GM23338 (cell line): ENCODE results near the gene ING2. TPM values are rescaled to one million over a fixed set of nuclear protein-coding genes. Genes with fewer than 3 reads are reported as not detected.

Experiments
- ATAC-seq: fragments of 200-7000 bp; cut with Tn5 transposase; 3 replicates; pipeline ENCODE4 v1.9.1; 2020
- DNase-seq: peaks from one replicate; pipeline ENCODE4 v3.0.0-alpha.2; 2015; ENCODE audit warnings: low spot score
- H2AFZ ChIP-seq: fragments of 200-600 bp; sonication (generic); 2 replicates; pipeline ENCODE4 v1.8.0; 2016; ENCODE audit warnings: antibody characterized with exemption, mild to moderate bottlenecking, moderate library complexity
- H3F3A ChIP-seq: fragments of 200-600 bp; sonication (generic); replicated peaks from 2 replicates; pipeline ENCODE4 v1.8.0; 2017; ENCODE audit warnings: antibody characterized with exemption, mixed run types, low read depth
- H3K27ac ChIP-seq: fragments of 200-600 bp; sonication (generic); 2 replicates; pipeline ENCODE4 v1.6.1; 2016; ENCODE audit warnings: low read depth
- H3K27me3 ChIP-seq: fragments of 200-600 bp; sonication (generic); 2 replicates; pipeline ENCODE4 v1.8.0; 2016; ENCODE audit warnings: mild to moderate bottlenecking, mixed run types, moderate library complexity; ENCODE audit not compliant: insufficient read depth
- H3K36me3 ChIP-seq: fragments of 200-600 bp; sonication (generic); 2 replicates; pipeline ENCODE4 v1.8.0; 2016; ENCODE audit warnings: mild to moderate bottlenecking; ENCODE audit not compliant: insufficient read depth
- H3K4me1 ChIP-seq: fragments of 200-600 bp; sonication (generic); 2 replicates; pipeline ENCODE4 v1.8.0; 2016; ENCODE audit warnings: mild to moderate bottlenecking, moderate library complexity; ENCODE audit not compliant: insufficient read depth
- H3K4me2 ChIP-seq: fragments of 200-600 bp; sonication (generic); 2 replicates; pipeline ENCODE4 v1.7.1; 2017; ENCODE audit warnings: mixed run types
- H3K4me3 ChIP-seq: fragments of 200-600 bp; sonication (generic); 2 replicates; pipeline ENCODE4 v1.6.1; 2016; ENCODE audit warnings: mixed run types
- H3K79me2 ChIP-seq: fragments of 200-600 bp; sonication (generic); replicated peaks from 2 replicates; pipeline ENCODE4 v1.8.0; 2017; ENCODE audit warnings: mild to moderate bottlenecking; ENCODE audit not compliant: insufficient read depth
- H3K9me2 ChIP-seq: fragments of 200-600 bp; sonication (generic); 2 replicates; pipeline ENCODE4 v1.8.0; 2017; ENCODE audit not compliant: insufficient read depth
- H4K20me1 ChIP-seq: fragments of 200-600 bp; sonication (generic); replicated peaks from 2 replicates; pipeline ENCODE4 v1.8.0; 2017; ENCODE audit warnings: mild to moderate bottlenecking; ENCODE audit not compliant: insufficient read depth
- H3K27ac Mint-ChIP-seq: 2 replicates; pipeline ENCODE4 v1.8.0; 2020; ENCODE audit warnings: inconsistent platforms, mild to moderate bottlenecking, moderate library complexity, mixed read lengths
- H3K27me3 Mint-ChIP-seq: 3 replicates; pipeline ENCODE4 v1.8.0; 2022; ENCODE audit warnings: low read depth, mild to moderate bottlenecking, moderate library complexity, mixed read lengths, inconsistent platforms; ENCODE audit not compliant: insufficient read depth, poor library complexity
- H3K36me3 Mint-ChIP-seq: 3 replicates; pipeline ENCODE4 v1.8.0; 2021; ENCODE audit warnings: low read depth, mild to moderate bottlenecking, inconsistent platforms, moderate library complexity, mixed read lengths
- H3K4me1 Mint-ChIP-seq: 3 replicates; pipeline ENCODE4 v1.8.0; 2020; ENCODE audit warnings: mild to moderate bottlenecking, inconsistent platforms, mixed read lengths
- H3K4me3 Mint-ChIP-seq: 3 replicates; pipeline ENCODE4 v1.8.0; 2021; ENCODE audit warnings: moderate library complexity, mild to moderate bottlenecking, inconsistent platforms, mixed read lengths
- H3K9me3 Mint-ChIP-seq: 3 replicates; pipeline ENCODE4 v1.8.0; 2020; ENCODE audit warnings: moderate library complexity, mild to moderate bottlenecking, inconsistent platforms, mixed read lengths
- CREB1 ChIP-seq: fragments of 250-450 bp; sonication (Bioruptor Pico); IDR thresholded peaks from 2 replicates; pipeline ENCODE4 v1.5.0; 2020; ENCODE audit warnings: low read depth, mild to moderate bottlenecking, moderate library complexity
- CTCF ChIP-seq, 2 experiments: fragments of 200-600 bp in 1 of 2; sonication (generic) in 1 of 2; conservative IDR thresholded peaks; 2 replicates each; pipeline versions ENCODE4 v1.5.1 to v1.6.1; 2016 to 2017; ENCODE audit warnings: antibody characterized with exemption in 2 of 2, low read depth in 2 of 2, mild to moderate bottlenecking in 2 of 2, moderate library complexity in 1 of 2
- ETS1 ChIP-seq: IDR thresholded peaks from 2 replicates; pipeline ENCODE4 v1.6.1; 2016; ENCODE audit warnings: antibody characterized with exemption
- EZH2 ChIP-seq: fragments of 200-600 bp; sonication (generic); IDR thresholded peaks from one replicate; pipeline ENCODE4 v1.8.0; 2017; ENCODE audit warnings: antibody characterized with exemption, mild to moderate bottlenecking, low read depth; ENCODE audit not compliant: unreplicated experiment
- JUNB ChIP-seq: IDR thresholded peaks from one replicate; pipeline ENCODE4 v1.6.1; 2016; ENCODE audit warnings: antibody characterized with exemption; ENCODE audit not compliant: unreplicated experiment
- NANOG ChIP-seq: IDR thresholded peaks from 2 replicates; pipeline ENCODE4 v1.6.1; 2016; ENCODE audit warnings: antibody characterized with exemption, borderline replicate concordance
- POLR2AphosphoS5 ChIP-seq: IDR thresholded peaks from 2 replicates; pipeline ENCODE4 v1.6.1; 2016; ENCODE audit warnings: antibody characterized with exemption, low read depth
- REST ChIP-seq: IDR thresholded peaks from one replicate; pipeline ENCODE4 v1.6.1; 2018; ENCODE audit warnings: antibody characterized with exemption; ENCODE audit not compliant: unreplicated experiment
- STAT1 ChIP-seq: IDR thresholded peaks from one replicate; pipeline ENCODE4 v1.6.1; 2016; ENCODE audit warnings: antibody characterized with exemption; ENCODE audit not compliant: unreplicated experiment
- ZNF114 ChIP-seq: fragments of 250-450 bp; sonication (Bioruptor Pico); IDR thresholded peaks from 2 replicates; pipeline ENCODE4 v1.5.0; 2020; ENCODE audit warnings: mild to moderate bottlenecking, moderate library complexity
- ZNF331 ChIP-seq: fragments of 250-450 bp; sonication (Bioruptor Pico); IDR thresholded peaks from 2 replicates; pipeline ENCODE4 v1.5.0; 2020; ENCODE audit warnings: low read depth, mild to moderate bottlenecking, moderate library complexity
- ZNF462 ChIP-seq: fragments of 250-450 bp; sonication (Bioruptor Pico); IDR thresholded peaks from 2 replicates; pipeline ENCODE4 v1.5.0; 2020; ENCODE audit warnings: mild to moderate bottlenecking, moderate library complexity
- polyA plus RNA-seq: library from polyadenylated mRNA; unstranded; fragments of >200 nt; fragmentation: Nextera tagmentation; extraction: Ambion mirVana; gene quantifications from 2 replicates; pipeline ENCODE4 v1.2.1, GENCODE V29; 2016
- total RNA-seq: library from RNA; depleted of rRNA; stranded (reverse); fragments of >200 nt; shearing (Covaris generic); gene quantifications from 2 replicates; pipeline ENCODE4 v1.2.3, GENCODE V29; 2014

Gene ING2
- total and polyA plus RNA-seq, 2 experiments from 2014 or later = 21.5 to 34.2 TPM

- TF ChIP-seq ZNF331 (CRISPR knock-in tag) (no peak), EZH2 (no peak)
Measured at GRCh38 chr4:183548306-183548705, 43.4 kb downstream of the ING2 start (continued).

GRCh38 chr4:183550345-183551093 lies 45.7 kb downstream of the ING2 start:
- ATAC-seq = no peak
- Mint-ChIP-seq H3K27me3 (no peaks in the 10 kb centered on the region), H3K36me3 (peaks cover 12% of the 10 kb centered on the region), H3K4me1 (no peaks in the 10 kb centered on the region), H3K4me3 (no peak overlapping the region), H3K27ac (no peak overlapping the region), H3K9me3 (peaks cover 21% of the 10 kb centered on the region)
- no peaks in the 10 kb centered on the region for H3K36me3 ChIP-seq
- H3K4me3 ChIP-seq = no peak overlapping the region
- H3K27me3 ChIP-seq = no peaks in the 10 kb centered on the region
- H3K79me2 ChIP-seq = no peaks in the 10 kb centered on the region
- H3K4me2 ChIP-seq = no peak overlapping the region
- H3F3A ChIP-seq = 0 out of 2 replicates have a peak, but pooled peaks cover 3% of the 10 kb centered on the region
- no peaks in the 10 kb centered on the region; the same call in 1 of the 2 replicates for H3K9me2 ChIP-seq
- H4K20me1 ChIP-seq = no peaks in the 10 kb centered on the region
- H3K4me1 ChIP-seq = no peaks in the 10 kb centered on the region
- H3K27ac ChIP-seq = no peak overlapping the region
- no peak overlapping the region for H2AFZ ChIP-seq
- no peak for DNase-seq
- TF ChIP-seq STAT1 (no peak), EZH2 (no peak), CREB1 (CRISPR knock-in tag) (no peak), ZNF462 (CRISPR knock-in tag) (no peak), REST (no peak), JUNB (no peak), POLR2AphosphoS5 (no peak), ZNF114 (CRISPR knock-in tag) (no peak), ETS1 (no peak), ZNF331 (CRISPR knock-in tag) (no peak), CTCF (conservative IDR thresholded peaks at IDR 0.05; ENCODE audit: low read depth in 2 of 2) (no peak), NANOG (no peak)
